Measurements from ENCODE around the gene HGF.

DNA sequence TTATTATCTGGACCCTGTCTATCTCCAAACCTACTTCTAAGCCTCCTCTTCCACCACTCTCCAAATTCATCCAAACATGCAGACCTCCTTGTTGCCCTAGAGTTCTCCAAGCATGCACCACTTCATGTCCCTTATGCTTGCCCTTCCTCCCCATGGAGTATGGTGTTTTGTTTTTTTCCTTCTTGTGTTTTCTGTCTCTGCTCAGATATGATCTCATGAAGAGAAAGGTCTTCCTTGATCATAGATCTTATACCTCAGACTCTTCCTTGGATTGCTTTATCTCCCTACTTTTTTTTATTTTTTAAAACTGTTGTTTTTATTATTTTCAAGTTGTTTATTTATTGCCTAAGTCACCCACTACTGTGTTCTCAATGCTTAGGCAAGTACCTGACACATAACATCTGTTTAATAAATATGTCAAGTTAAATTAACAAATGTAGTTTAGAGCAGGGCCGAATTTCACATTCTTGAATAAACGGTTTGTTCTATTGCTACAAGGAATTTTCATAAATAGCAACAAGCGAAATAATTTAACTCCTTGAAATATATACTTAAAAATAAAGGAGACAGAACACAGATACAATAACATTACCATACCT is 84.5 kb downstream of the HGF start:
- TF ChIP-seq GATA2 (IDR thresholded peaks at IDR 0.05; ENCODE audit: low read depth, low read length) (no peak; the same call in 1 of the 2 replicates), GATA3 (IDR thresholded peaks at IDR 0.05; ENCODE audit: low read depth, low read length) (no peak)

Data from SH-SY5Y (cell line).